MCF 10A (cell line): Measurements from ENCODE around the gene MTNR1A. TPM values are rescaled to one million over a fixed set of nuclear protein-coding genes. Genes with fewer than 3 reads are reported as not detected.

Experiments used
- BruUV-seq: library from RNA; stranded (reverse); fragments of 400-500 nt; replicated peaks from 2 replicates; lab custom pipeline; 2021; lab: Mats Ljungman, UMichigan
- CTCF ChIA-PET: fragments of 300-600 bp; sonication (Branson Sonifier 250); formaldehyde crosslinking; extraction: SDS; loops from one replicate; lab custom pipeline; 2021; ENCODE audit warnings: antibody characterized with exemption, inconsistent platforms; lab: Yijun Ruan, JAX
- POLR2A ChIA-PET: fragments of 300-600, 350-650 bp; sonication (Branson Sonifier 250); formaldehyde crosslinking; extraction: SDS; loops from one replicate; lab custom pipeline; 2020; ENCODE audit warnings: antibody characterized with exemption, inconsistent platforms; lab: Yijun Ruan, JAX
- DNase-seq: peaks from one replicate; pipeline ENCODE4 v3.0.0-alpha.2; 2018; ENCODE audit not compliant: unreplicated experiment
- H3K27ac Mint-ChIP-seq: one replicate; pipeline ENCODE4 v1.8.0; 2022; ENCODE audit warnings: mild to moderate bottlenecking, low read depth, mixed read lengths; ENCODE audit not compliant: unreplicated experiment
- H3K27me3 Mint-ChIP-seq: one replicate; pipeline ENCODE4 v1.8.0; 2022; ENCODE audit warnings: mixed read lengths; ENCODE audit not compliant: insufficient read depth, unreplicated experiment
- H3K36me3 Mint-ChIP-seq: one replicate; pipeline ENCODE4 v1.8.0; 2022; ENCODE audit warnings: mild to moderate bottlenecking, moderate library complexity, mixed read lengths; ENCODE audit not compliant: insufficient read depth, unreplicated experiment
- H3K4me1 Mint-ChIP-seq: one replicate; pipeline ENCODE4 v1.8.0; 2022; ENCODE audit warnings: mixed read lengths; ENCODE audit not compliant: insufficient read depth, unreplicated experiment
- H3K4me3 Mint-ChIP-seq: one replicate; pipeline ENCODE4 v1.8.0; 2022; ENCODE audit warnings: mild to moderate bottlenecking, moderate library complexity, mixed read lengths; ENCODE audit not compliant: unreplicated experiment
- H3K9me3 Mint-ChIP-seq: one replicate; pipeline ENCODE4 v1.8.0; 2022; ENCODE audit warnings: mixed read lengths; ENCODE audit not compliant: unreplicated experiment
- CTCF ChIP-seq: fragments of 200-600 bp; IDR thresholded peaks from one replicate; pipeline ENCODE4 v1.8.0; 2022; ENCODE audit warnings: antibody characterized with exemption, mild to moderate bottlenecking; ENCODE audit not compliant: unreplicated experiment
- intact Hi-C: fragments of 100-400 bp; cut with micrococcal nuclease; formaldehyde crosslinking; loops from 2 replicates; pipeline ENCODE4 v1.14.1; 2022
- total RNA-seq: library from RNA; stranded (reverse); gene quantifications from 2 replicates; pipeline ENCODE4 v1.2.3, GENCODE V29; 2022

The MTNR1A gene
- total RNA-seq, 1 experiment from 2014 or later, result not detected

- peaks cover 6% of the 10 kb centered on the region for H3K36me3 Mint-ChIP-seq
- CTCF ChIA-PET, result interaction anchor here (1.9 kb wide), 1 partner anchor 21 kb away, joined by 7 read pairs; no protein-coding TSS in a partner anchor
- POLR2A ChIA-PET, result no interaction called here
- no peak for TF ChIP-seq CTCF
- no peaks in the 10 kb centered on the region for H3K4me1 Mint-ChIP-seq
- intact Hi-C loops, result no loop called here
- H3K9me3 Mint-ChIP-seq, result no peaks in the 10 kb centered on the region
- H3K27ac Mint-ChIP-seq, result no peak overlapping the region
- DNase-seq, result no peak
- H3K27me3 Mint-ChIP-seq, result no peaks in the 10 kb centered on the region
- BruUV-seq, result no TSS peak
- H3K4me3 Mint-ChIP-seq, result no peak overlapping the region
Observed at GRCh38 chr4:186566068-186566467, 10.7 kb upstream of the MTNR1A start.

GRCh38 chr4:186563761-186564160, 8.4 kb upstream of the MTNR1A start:
- peaks cover 6% of the 10 kb centered on the region for H3K36me3 Mint-ChIP-seq

GRCh38 chr4:186561748-186562147, 6.4 kb upstream of the MTNR1A start:
- H3K27me3 Mint-ChIP-seq, result no peaks in the 10 kb centered on the region
- H3K4me3 Mint-ChIP-seq, result no peak overlapping the region
- H3K9me3 Mint-ChIP-seq, result no peaks in the 10 kb centered on the region
- BruUV-seq, result no TSS peak
- H3K4me1 Mint-ChIP-seq, result no peaks in the 10 kb centered on the region
- DNase-seq, result no peak
- intact Hi-C loops, result no loop called here
- peaks cover 6% of the 10 kb centered on the region for H3K36me3 Mint-ChIP-seq
- no peak overlapping the region for H3K27ac Mint-ChIP-seq
- CTCF ChIA-PET, result no interaction called here
- POLR2A ChIA-PET, result no interaction called here
- TF ChIP-seq CTCF, result no peak

More at GRCh38 chr4:186563761-186564160, 8.4 kb upstream of the MTNR1A start:
- Mint-ChIP-seq H3K9me3 (no peaks in the 10 kb centered on the region), H3K27ac (no peak overlapping the region), H3K4me3 (no peak overlapping the region), H3K27me3 (no peaks in the 10 kb centered on the region), H3K4me1 (no peaks in the 10 kb centered on the region)
- no TSS peak for BruUV-seq
- ChIA-PET POLR2A (interaction anchor here (0.6 kb wide), 1 partner anchor 1133 kb away, joined by 4 read pairs; no protein-coding TSS in a partner anchor), CTCF (interaction anchor here (0.8 kb wide), 1 partner anchor 23 kb away, joined by 3 read pairs; no protein-coding TSS in a partner anchor)
- intact Hi-C loops, result no loop called here
- no peak for DNase-seq
- TF ChIP-seq CTCF, result no peak

- no TSS peak for BruUV-seq
- no peak overlapping the region for H3K4me3 Mint-ChIP-seq
- intact Hi-C loops, result no loop called here
- ChIA-PET POLR2A (no interaction called here), CTCF (no interaction called here)
- no peaks in the 10 kb centered on the region for H3K4me1 Mint-ChIP-seq
- TF ChIP-seq CTCF, result no peak
- no peaks in the 10 kb centered on the region for H3K27me3 Mint-ChIP-seq
- DNase-seq, result no peak
- no peaks in the 10 kb centered on the region for H3K9me3 Mint-ChIP-seq
- no peak overlapping the region for H3K27ac Mint-ChIP-seq
- H3K36me3 Mint-ChIP-seq, result peaks cover 6% of the 10 kb centered on the region
Observed at GRCh38 chr4:186560647-186561046, 5.3 kb upstream of the MTNR1A start.
